GM19023 (cell line): Measurements from ENCODE around the gene ITPRIP.

Experiments used
- ATAC-seq: cut with Tn5 transposase; IDR thresholded peaks from one replicate; pipeline ENCODE4 v1.9.1; 2021; ENCODE audit warnings: mild to moderate bottlenecking, moderate library complexity; ENCODE audit not compliant: unreplicated experiment

The ITPRIP gene

DNA sequence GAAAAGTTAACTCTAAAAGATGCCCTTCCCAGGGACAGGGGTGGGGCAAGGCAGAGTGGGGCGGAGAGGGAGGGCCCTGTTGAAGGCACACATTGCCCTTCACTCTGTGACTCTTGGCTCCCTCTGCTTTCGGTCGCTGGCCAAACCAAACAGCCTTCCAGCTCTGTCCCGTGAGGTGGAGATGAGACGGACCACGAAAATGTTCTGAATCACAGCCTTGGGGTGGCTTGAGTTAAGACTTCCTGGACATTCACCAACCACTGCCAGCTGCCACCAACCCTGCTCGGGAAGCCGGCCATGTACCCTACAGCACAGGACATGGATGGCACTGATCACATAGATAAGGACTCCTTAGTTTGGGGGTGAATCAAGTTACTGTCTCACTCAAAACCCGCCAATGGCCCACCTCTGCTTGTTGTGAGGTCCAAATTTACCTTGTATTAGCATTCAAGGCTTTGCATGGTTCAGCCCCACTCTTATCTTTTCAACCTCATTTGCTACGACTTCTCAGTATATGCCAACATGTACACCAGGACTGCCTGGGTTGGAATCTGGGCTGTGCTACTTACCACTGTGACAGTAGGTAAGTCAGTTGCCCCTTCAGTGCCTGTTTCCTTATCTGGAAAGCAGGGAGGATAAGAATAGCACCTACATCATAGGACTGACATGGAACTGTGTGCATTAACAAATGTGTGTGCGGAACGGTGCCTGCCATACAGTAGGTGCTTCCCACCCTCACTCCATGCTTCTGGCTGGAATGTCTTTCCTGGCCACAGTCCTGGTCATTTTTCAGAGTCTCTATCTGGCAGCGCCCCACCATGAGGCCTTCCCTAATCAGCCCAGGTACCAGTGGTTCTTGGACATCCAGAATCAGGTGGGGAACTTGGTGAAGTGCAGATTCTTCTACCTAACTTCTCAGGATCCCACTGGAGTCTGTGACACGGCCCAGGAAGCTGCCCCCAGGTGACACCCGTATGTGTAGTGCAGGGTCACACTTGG lies 28.0 kb downstream of the ITPRIP start:
- no peak for ATAC-seq

DNA sequence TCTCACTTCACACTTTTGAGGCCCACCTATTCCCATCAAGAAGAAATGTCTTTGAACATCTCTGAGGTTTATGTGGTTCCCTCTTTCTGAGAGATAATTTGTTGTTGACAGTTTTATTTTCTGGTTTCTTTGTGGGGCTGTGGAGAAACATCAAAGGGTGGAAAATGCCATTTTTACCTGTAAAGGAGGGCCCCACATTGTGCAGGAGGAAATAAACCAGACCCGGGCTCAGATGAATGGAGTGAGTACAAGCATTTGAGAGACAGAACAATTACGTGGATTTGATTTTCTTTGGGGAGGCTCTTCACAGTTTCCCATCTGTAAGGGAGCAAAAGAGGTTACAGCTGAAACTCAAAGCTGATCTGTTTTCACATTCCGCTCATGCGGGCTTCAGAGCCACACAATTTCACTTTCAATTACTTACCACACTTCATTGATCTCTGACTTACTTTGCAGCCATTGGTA lies 29.8 kb downstream of the ITPRIP start:
- ATAC-seq = peak; percentile 67

DNA sequence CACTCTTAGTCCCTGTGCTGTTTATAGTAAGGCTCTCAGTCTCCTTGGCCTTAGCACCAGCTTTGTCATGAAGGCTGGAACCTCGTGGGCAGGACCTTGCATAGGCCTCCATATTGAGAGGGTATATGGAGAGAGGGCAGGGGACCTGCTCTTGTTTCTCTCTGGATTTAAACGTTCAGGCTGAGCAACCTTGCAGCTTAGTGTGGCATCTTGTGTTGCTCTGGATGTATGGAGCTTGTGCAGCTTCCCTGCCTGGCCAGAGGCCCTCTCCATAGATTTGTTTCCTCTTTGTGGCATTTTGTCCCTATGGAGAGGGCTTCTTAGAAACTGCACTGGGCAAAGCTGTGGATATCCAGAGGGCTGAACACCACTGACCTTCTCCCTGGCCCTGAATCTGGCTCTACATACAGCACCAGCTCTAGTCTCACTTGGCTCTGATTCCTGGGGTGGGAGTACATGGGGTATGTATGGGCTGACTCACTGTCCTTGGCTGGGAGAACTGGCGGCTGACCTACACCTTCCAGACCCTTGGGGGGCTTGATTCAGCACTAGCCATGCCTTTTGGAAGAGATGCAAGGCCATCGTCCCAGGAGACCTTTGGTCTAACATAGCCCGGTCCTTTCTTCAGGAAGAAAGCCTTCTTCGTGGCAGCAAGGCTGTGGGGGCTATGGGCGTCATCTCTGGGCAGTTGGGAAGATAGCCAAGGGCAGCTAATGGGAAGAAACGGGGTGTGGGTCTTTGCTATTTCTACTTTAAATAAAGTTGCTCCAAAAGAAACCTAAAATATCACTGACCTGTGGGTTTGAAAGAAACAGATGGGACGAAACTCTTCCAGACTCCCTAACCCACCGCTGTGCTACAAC lies 30.5 kb downstream of the ITPRIP start:
- ATAC-seq = no peak

DNA sequence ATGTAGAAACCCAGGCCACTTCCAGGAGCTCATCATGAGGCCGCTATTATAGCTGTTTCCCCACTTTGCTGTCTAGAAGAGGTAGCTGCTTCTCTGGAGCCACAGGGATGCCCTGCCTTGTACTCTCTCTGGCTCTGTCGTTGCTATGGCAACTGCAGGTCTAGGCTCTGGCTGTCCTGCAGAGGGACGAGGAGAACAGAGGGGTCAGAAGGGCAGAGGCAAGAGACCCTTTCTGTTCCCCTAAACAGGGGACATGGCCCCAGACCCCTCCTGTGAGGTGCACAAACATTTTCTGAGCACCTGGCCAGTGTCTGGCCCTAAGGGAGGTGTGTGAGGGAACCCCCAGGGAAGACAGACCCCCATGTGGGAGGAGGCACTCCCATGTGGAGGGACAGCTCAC lies 31.4 kb downstream of the ITPRIP start:
- no peak for ATAC-seq

DNA sequence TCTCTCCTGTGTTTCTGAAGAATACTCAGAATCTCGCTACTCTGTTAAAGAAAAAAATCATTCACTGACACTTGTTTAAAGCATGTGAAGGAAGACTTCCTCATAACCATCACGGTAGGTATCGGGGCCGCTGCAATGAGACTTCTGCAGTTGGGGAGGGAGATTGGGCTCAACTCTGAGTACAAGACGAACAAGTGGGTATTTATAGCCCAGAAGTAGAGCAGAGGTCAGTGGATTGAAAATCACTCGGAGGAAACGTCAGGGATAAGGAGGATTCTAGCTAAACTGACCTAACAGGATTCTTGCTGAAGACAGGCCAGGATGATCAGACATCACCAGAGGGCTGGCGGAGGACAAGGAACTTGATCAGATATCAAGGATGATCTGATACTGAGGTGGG lies 33.3 kb downstream of the ITPRIP start:
- ATAC-seq = no peak

DNA sequence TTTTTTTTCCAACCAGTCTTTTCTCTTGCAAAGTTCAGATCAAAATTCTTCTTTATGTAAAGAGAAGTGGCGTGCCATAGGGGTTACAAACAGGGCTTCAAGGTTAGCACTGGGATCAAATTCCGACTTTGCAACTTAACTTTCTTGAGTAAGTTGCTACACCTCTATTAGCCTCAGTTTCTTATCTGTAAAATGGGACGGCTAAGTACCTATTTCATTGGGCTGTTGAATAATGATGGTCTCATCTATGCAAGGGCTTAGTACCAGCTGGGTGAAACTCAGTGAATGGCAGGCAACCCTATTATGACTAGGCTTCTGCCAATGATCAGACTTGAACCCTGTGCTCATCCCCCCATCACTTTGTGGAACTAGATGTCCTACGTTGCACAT lies 33.9 kb downstream of the ITPRIP start:
- no peak for ATAC-seq

DNA sequence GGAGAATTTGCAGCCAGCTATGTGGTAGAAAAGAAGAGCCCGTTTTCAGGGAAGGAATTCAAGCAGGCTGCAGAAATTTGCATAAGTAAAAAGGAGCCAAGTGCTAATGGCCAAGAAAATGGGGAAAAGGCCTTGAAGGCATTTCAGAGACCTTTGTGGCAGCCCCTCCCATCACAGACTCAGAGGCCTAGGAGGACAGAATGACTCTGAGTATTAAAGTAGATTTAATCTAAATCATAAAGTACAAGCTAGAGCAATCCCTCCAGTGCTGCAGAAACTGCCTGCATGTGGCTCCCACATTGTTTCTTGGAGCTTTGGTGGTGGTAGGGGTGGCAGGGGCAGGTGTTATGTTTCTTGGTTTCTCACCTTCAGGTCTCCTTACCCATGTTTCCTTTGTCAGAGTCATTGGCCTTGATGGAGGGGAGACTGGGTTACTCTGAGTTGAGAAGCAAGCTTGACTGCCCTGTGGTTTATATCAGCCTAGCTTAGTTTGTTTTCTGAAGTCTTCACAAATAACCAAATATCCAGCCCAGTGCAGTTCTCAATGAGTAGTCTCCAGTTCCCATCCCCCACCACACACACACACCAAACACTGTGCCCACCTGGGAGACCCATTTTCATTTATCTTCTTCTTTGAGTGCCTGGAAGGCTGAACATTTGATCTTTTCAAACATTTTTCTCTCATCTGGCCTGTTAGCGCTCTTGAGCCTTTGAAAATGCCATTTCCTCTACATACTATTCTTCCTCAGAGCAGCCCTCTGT lies 34.5 kb downstream of the ITPRIP start:
- no peak for ATAC-seq

DNA sequence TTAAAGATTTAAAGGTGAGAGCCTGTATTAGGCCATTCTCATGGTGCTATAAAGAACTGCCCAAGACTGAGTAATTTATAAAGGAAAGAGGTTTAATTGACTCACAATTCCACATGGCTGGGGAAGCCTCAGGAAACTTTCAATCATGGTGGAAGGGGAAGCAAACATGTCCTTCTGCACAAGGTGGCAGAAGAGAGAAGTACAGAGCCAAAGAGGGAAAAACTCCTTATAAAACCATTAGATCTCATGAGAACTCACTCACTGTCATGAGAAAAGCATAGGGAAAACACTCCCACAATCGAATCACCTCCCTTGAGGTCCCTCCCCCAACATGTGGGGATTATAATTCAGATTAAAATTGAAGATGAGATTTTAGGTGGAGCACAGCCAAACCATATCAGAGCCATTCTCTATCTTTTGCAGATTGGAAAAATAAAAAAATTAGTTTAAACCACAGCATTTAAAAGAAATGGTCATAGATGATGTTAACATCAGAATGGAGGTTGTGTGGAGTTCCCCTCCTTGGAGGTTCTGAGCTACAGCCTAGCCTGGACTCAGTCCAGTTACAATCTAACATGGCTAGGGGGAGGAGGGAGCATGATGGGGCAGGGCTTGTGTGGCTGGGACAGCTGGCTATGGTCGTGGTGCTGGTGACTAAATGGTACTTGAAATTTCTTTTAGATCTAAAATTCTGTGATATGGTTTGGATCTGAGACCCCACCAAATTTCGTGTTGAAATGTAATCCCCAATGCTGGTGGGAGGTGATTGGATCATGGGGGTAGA lies 36.2 kb downstream of the ITPRIP start:
- ATAC-seq = no peak

DNA sequence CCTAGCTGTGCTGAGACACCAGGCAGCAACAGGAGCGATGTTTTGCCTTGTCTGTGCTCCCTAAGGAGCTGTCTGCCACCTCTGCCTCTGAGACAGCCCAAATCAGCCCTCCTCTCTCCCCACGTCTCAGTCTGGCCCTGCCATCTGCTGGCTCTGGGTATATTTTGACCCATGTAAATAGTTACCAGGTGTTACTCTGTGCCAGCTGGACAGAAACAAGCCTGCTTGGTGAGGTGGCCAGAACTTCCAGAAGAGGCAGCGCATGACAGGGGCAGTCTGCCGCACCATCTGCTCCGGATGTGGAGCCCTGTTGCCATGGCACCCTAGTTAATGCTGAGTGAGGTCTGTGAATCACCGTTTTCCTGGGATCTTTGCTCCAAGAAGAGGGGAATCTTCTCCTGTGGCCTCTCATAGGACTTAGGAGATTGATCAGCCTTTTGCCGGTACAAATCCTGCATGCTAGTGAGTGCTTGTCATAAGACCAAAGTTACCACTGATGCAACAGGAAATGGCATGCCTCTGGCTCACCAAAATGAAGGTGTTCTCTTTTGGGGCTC lies 37.5 kb downstream of the ITPRIP start:
- ATAC-seq = no peak

DNA sequence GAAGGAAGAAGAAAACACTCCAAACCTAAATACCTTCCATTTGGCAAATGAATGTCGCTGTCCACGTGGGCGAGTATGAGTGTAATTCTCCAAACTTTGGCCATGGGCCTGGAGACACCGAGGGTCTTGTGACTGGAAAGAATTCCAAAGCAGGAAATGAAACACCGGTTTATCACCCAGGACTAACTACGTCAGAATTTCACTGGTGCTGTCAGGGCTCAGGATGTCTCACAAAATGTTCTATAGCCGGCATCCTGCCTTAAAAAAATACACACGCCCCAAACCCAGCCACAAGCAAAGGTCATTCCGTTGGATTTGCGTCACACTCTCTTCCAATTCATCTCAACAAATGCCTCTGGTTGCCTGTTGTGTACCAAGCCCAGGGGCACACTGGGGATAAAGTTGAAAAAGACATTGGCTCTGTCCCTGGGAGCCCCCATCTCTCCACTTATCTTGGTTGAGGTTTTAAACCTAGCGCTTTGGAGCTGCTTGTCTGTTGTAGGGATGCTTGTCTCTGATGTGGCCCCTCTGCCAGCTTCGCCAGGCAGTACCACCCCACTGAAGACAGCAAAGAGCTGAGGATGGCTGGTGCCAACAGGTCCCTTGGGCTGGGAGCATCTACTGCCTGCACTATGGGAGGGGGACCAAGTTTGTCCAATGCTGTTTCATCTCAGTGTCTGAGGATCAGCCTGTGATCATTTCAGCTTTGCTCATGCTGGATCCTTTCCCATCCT lies 38.1 kb downstream of the ITPRIP start:
- no peak for ATAC-seq

DNA sequence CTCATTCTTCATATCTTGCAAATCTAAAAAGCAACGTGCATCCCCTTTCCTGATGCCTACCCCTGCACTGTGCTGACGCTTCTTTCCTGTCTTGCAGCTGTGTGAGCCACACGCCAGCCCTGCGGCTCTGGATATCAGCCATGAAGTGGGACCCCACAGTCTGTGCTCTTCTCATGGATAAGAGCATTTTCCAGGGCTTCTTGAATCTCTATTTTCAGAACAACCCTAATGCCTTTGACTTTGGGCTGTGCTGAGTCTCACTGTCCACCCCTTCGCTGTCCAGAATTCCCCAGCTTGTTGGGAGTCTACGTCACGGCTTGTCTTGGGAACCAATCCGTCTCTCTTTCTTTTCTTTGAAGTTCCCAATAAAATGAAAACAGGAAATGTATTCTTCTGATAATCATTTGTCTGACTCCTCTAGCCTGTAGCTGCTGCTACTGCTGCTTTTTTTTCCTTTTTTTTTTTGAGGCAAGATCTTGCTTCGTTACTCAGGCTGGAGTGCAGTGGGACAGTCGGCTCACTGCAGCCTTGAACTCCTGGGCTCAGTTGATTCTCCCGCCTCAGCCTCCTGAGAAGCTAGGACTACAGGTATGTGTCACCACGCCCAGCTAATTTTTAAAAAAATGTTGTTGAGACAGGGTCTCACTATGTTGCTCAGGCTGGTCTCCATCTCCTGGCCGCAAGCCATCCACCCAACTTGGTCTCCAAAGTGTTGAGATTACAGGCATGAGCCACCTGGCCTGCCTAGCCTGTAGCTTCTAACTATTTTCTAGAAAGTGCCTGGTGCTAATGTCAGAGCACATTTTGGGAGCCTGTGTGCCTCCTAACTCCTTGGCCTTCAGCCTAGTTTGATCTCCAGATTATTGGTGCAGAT lies 39.0 kb downstream of the ITPRIP start:
- no peak for ATAC-seq

DNA sequence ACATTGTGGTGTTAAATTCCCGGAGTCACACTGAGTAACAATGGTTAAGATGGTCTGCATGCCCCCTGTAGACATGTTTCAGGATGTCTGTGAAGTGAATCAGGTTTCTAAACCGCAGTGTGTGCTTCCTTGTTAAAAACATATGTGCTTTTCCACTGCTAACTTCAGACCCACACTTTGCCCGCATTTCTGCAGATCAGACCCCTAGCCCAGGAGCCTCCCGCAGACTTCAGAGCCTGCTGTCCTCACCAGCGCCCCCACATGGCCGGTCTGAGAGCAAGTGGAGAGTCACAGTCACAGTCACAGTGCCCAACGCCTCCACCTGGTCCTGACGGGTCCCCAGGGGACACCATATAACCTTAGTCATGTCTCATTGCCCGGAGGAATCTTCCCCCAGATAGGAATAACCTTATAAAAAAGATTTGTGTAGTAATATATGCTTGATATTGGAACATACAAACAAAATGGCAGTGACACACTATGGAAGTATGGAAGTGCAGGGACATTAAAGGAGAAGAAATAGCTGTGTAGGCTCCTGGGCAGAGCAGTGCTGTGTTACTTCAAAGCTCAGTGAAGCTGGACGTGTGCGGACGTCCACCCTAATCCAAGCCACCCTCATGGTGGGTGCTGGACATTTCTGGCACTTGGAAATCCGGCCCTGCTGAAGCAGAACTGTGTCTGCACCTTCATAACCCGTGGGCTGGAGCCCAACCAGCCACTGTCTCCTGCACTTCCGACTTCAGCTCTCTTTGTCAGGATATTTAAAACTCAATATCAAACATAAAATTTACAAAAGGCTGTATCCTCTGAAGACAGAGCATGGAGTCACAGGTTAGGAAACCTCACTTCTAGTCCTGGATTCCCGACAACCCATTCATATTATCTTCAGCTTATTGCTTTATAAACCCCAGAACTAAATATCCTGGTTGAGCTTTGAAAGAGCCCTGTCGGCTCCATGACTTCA lies 40.3 kb downstream of the ITPRIP start:
- no peak for ATAC-seq

DNA sequence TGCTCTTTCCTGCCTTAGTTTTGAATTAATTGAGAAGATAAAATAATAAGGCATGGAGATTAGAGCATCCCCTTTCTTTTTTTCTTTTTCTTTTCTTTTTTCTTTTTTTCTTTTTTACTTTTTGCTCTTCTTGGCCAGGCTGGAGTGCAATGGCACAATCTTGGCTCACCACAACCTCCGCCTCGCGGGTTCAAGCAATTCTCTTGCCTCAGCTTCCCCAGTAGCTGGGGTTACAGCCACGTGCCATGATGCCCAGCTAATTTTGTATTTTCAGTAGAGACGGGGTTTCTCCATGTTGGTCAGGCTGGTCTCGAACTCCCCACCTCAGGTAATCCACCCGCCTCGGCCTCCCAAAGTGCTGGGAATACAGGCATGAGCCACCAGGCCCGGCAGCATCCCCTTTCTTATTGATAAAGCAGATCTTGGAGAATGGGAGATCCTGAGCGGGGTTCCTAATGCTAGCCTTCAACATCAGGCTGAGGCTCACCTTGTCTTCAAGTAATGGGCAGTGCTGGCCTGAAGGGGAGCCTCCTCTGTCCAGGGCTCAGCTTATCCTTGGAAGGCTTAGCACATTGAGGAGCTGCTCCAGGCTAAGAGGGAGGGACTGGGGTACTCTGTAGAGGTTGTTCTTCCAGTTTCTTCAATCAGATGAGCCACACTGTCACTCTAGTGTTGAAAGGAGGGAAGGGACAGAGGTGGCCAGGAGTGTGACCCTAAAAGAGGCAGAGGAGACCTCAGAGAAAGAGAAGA lies 41.4 kb downstream of the ITPRIP start:
- no peak for ATAC-seq

DNA sequence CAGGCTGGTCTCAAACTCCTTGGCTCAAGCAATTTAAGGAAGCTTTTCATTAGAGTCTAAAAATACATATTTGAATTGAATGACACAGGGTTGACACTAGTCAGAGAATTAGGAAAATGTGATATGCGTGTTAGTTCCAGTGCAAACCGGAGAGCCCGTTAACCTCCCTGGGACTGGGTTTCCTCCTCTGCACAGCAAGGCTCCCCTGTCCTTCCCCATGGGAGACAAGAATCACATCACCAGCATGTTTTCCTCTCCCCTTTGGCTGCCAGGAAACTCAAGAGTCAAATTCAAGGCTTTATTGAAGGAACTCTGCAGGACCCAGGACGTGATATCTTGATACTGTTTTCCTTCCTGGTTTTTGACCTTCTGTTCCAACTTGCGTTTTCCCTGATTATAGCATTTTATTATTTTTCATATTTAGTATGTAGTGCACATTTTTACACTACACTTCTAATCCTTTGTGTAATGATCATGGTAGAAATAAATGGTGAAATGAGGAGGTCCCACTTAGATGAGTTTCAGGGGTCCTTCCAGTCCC lies 44.4 kb downstream of the ITPRIP start:
- ATAC-seq = no peak

DNA sequence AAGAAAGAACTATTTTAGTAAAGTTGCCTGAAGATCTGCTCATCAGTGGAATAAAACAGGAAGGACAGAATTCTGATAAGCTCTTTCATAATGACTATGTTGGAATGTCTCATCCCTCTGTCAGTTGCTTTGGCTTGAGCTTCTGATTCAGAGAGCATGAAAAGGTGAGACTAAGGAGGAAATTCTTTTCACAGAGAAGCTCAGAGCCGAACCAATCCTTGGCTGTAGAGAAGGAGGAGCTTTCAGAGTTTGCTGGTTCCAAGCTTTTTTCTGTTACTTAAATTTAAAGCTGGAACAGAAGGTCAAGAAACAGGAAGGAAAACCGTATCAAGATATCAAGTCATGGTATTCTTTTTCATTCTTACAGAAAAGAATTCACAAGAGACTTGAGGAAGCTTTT lies 45.3 kb downstream of the ITPRIP start:
- no peak for ATAC-seq

DNA sequence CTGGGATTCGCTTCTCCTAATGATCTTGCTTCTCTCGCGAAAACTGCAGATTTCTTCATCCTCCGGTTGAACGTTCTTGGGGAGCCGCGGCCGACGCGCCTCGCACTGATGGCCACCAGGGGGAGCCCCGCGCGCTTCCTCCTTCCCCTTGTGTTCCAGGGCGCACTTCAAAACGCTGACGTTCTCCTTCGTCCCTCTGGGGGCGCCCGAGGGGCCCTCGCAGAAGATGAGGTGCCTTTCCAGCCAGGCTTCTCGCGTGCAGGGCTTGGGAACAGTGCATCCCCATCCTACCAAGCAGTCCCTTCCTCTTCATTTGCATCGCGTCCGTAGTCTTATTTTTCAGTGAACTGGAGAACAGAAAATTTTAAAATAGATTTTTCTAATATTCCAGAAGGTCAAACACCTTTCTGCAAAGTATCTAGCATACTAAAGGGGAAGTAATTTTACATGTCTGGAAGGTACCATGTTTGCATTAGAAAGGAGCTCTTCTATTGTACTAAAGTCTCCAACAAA lies 46.8 kb downstream of the ITPRIP start:
- ATAC-seq = peak; percentile 98
